Panc1 (cell line): Measurements from ENCODE around the gene SH3RF2.

Source experiments
- POLR2AphosphoS5 ChIP-seq: IDR thresholded peaks from 2 replicates; pipeline ENCODE4 v1.6.1; 2012; ENCODE audit warnings: mild to moderate bottlenecking, low read depth, low read length, moderate library complexity
- SIN3A ChIP-seq: IDR thresholded peaks from 2 replicates; pipeline ENCODE4 v1.6.1; 2012; ENCODE audit warnings: low read depth, mild to moderate bottlenecking, low read length, moderate library complexity, borderline replicate concordance; ENCODE audit not compliant: insufficient read depth
- TCF7L2 ChIP-seq: IDR thresholded peaks from 2 replicates; pipeline ENCODE4 v1.6.1; 2011; ENCODE audit warnings: mild to moderate bottlenecking, low read depth, low read length, inconsistent platforms
- TF ChIP-seq, protein P1 (sequence below): fragments of 450-650 bp; IDR thresholded peaks from 2 replicates; pipeline ENCODE4 v1.5.1; 2017; ENCODE audit warnings: mild to moderate bottlenecking
- TF ChIP-seq, protein P2 (sequence below), 2 experiments: IDR thresholded peaks; 2 replicates each; pipeline ENCODE4 v1.6.1; 2011 to 2012; ENCODE audit warnings: low read depth in 2 of 2, control low read depth in 1 of 2, low read length in 1 of 2, mild to moderate bottlenecking in 1 of 2, moderate library complexity in 1 of 2; ENCODE audit not compliant: insufficient read depth in 1 of 2

DNA sequence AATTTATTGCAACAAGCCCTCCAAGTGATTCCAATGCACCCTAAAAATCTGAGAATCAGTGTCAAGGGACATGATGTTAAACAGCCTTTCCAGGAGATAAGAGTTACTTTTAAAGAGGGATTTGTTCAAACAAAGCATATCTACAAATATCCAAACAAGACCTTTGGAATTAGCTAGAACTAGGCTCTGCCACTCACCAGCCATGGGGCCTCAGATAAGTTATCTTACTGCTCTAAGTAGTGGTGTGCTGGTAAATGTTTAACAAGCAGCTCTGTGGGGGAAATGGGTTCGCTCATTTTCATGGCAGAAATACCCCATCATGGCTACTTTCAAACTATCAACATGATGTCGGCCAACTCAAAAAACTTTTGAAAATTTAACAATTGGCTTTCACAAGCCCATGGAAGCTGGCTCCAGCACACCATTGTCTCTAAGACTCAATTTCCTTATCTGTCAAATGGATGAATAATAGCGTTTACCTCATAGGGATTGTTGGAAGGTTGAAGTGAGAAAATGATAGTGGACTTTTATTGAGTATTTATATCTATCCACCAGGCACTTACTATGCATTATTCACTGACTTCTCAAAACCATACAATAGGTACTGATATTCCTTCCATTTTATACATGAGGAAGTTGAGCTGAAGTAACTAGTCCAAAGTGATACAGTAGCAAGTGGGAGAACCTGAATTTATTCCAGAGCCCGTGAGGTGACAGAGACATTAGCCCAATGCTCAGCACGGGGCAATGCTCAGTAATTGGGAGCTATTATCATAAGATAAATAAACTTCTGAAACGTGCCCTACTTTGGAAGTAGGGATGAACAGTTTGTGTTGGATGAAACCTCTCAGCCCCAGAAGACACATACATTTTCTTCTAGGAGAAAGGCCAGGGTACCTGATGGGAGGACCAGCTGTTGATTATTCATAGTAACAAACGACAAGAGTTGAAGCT is 43.2 kb downstream of the SH3RF2 start:
- TF ChIP-seq, protein P1, sequence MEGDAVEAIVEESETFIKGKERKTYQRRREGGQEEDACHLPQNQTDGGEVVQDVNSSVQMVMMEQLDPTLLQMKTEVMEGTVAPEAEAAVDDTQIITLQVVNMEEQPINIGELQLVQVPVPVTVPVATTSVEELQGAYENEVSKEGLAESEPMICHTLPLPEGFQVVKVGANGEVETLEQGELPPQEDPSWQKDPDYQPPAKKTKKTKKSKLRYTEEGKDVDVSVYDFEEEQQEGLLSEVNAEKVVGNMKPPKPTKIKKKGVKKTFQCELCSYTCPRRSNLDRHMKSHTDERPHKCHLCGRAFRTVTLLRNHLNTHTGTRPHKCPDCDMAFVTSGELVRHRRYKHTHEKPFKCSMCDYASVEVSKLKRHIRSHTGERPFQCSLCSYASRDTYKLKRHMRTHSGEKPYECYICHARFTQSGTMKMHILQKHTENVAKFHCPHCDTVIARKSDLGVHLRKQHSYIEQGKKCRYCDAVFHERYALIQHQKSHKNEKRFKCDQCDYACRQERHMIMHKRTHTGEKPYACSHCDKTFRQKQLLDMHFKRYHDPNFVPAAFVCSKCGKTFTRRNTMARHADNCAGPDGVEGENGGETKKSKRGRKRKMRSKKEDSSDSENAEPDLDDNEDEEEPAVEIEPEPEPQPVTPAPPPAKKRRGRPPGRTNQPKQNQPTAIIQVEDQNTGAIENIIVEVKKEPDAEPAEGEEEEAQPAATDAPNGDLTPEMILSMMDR, result no peak
- no peak for TF ChIP-seq TCF7L2
- no peak for TF ChIP-seq POLR2AphosphoS5
- TF ChIP-seq, protein P2, sequence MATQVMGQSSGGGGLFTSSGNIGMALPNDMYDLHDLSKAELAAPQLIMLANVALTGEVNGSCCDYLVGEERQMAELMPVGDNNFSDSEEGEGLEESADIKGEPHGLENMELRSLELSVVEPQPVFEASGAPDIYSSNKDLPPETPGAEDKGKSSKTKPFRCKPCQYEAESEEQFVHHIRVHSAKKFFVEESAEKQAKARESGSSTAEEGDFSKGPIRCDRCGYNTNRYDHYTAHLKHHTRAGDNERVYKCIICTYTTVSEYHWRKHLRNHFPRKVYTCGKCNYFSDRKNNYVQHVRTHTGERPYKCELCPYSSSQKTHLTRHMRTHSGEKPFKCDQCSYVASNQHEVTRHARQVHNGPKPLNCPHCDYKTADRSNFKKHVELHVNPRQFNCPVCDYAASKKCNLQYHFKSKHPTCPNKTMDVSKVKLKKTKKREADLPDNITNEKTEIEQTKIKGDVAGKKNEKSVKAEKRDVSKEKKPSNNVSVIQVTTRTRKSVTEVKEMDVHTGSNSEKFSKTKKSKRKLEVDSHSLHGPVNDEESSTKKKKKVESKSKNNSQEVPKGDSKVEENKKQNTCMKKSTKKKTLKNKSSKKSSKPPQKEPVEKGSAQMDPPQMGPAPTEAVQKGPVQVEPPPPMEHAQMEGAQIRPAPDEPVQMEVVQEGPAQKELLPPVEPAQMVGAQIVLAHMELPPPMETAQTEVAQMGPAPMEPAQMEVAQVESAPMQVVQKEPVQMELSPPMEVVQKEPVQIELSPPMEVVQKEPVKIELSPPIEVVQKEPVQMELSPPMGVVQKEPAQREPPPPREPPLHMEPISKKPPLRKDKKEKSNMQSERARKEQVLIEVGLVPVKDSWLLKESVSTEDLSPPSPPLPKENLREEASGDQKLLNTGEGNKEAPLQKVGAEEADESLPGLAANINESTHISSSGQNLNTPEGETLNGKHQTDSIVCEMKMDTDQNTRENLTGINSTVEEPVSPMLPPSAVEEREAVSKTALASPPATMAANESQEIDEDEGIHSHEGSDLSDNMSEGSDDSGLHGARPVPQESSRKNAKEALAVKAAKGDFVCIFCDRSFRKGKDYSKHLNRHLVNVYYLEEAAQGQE (IDR thresholded peaks at IDR 0.05; ENCODE audit: insufficient read depth in 1 of 2, low read depth in 2 of 2, low read length in 1 of 2), result no peak
- no peak for TF ChIP-seq SIN3A
